HepG2 (cell line): ENCODE measurements around the gene USP19. TPM values are rescaled to one million over a fixed set of nuclear protein-coding genes. Genes with fewer than 3 reads are reported as not detected.
A peak's percentile ranks its signal among the peaks of the same experiment; 100 is the strongest.

Source experiments
- AGO2 ChIP-seq: fragments of 200-400 bp; formaldehyde crosslinking; optimal IDR thresholded peaks from 2 replicates; pipeline ENCODE3; 2017; ENCODE audit warnings: mild to moderate bottlenecking, low read depth, low read length, moderate library complexity
- CREM ChIP-seq, 2 experiments: sonication (generic) in 1 of 2; formaldehyde crosslinking in 1 of 2; IDR thresholded peaks; 2 replicates each; pipeline versions ENCODE4 v1.4.0 to v1.6.1; 2016 to 2020; ENCODE audit warnings: antibody characterized with exemption in 1 of 2, mild to moderate bottlenecking in 1 of 2, missing genetic modification reagents in 1 of 2
- FIP1L1 ChIP-seq: fragments of 200-400 bp; formaldehyde crosslinking; IDR thresholded peaks from 2 replicates; pipeline ENCODE4 v1.6.1; 2018; ENCODE audit warnings: low read depth, mild to moderate bottlenecking, low read length, moderate library complexity, borderline replicate concordance; ENCODE audit not compliant: insufficient read depth
- FOXA3 ChIP-seq: IDR thresholded peaks from 2 replicates; pipeline ENCODE4 v1.6.1; 2016; ENCODE audit warnings: missing genetic modification reagents, missing compliant biosample characterization
- KLF12 ChIP-seq: sonication (generic); formaldehyde crosslinking; IDR thresholded peaks from 2 replicates; pipeline ENCODE4 v1.4.0; 2020; ENCODE audit warnings: missing genetic modification reagents, borderline replicate concordance
- MTA1 ChIP-seq: sonication (generic); formaldehyde crosslinking; IDR thresholded peaks from 2 replicates; pipeline ENCODE4 v1.4.0; 2020; ENCODE audit warnings: missing genetic modification reagents, mild to moderate bottlenecking, borderline replicate concordance
- NR2C2 ChIP-seq: sonication (generic); formaldehyde crosslinking; IDR thresholded peaks from 2 replicates; pipeline ENCODE4 v1.4.0; 2020; ENCODE audit warnings: missing genetic modification reagents, mild to moderate bottlenecking, moderate library complexity, borderline replicate concordance
- PAX8 ChIP-seq: sonication (generic); formaldehyde crosslinking; IDR thresholded peaks from 2 replicates; pipeline ENCODE4 v1.8.0; 2022; ENCODE audit warnings: mild to moderate bottlenecking, missing genetic modification reagents, borderline replicate concordance
- PHF5A ChIP-seq: IDR thresholded peaks from one replicate; pipeline ENCODE4 v1.6.1; 2018; ENCODE audit warnings: low read depth, missing genetic modification reagents; ENCODE audit not compliant: unreplicated experiment
- RAD21 ChIP-seq: fragments of 450-650 bp; formaldehyde crosslinking; IDR thresholded peaks from 2 replicates; pipeline ENCODE4 v1.5.0; 2020; ENCODE audit warnings: mild to moderate bottlenecking
- TBX3 ChIP-seq: fragments of 450-650 bp; IDR thresholded peaks from 2 replicates; pipeline ENCODE4 v1.6.1; 2017; ENCODE audit warnings: antibody characterized with exemption, mild to moderate bottlenecking, inconsistent platforms, borderline replicate concordance
- ZFP90 ChIP-seq: sonication (generic); formaldehyde crosslinking; IDR thresholded peaks from 2 replicates; pipeline ENCODE4 v1.8.0; 2022; ENCODE audit warnings: missing genetic modification reagents, mild to moderate bottlenecking, inconsistent platforms, borderline replicate concordance
- ZFX ChIP-seq: sonication (generic); formaldehyde crosslinking; IDR thresholded peaks from 2 replicates; pipeline ENCODE4 v1.4.0; 2020; ENCODE audit warnings: mild to moderate bottlenecking, low read depth, missing genetic modification reagents, moderate library complexity
- ZKSCAN1 ChIP-seq: fragments of 150-350 bp; IDR thresholded peaks from 2 replicates; pipeline ENCODE4 v1.6.1; 2014; ENCODE audit warnings: low read length
- ZNF232 ChIP-seq: sonication (generic); formaldehyde crosslinking; IDR thresholded peaks from 2 replicates; pipeline ENCODE4 v1.4.0; 2020; ENCODE audit warnings: missing genetic modification reagents, borderline replicate concordance
- ZNF264 ChIP-seq: sonication (generic); formaldehyde crosslinking; IDR thresholded peaks from 2 replicates; pipeline ENCODE4 v1.4.0; 2020; ENCODE audit warnings: missing genetic modification reagents
- ZNF350 ChIP-seq: sonication (generic); formaldehyde crosslinking; IDR thresholded peaks from 2 replicates; pipeline ENCODE4 v1.4.0; 2020; ENCODE audit warnings: mild to moderate bottlenecking, low read depth, missing genetic modification reagents, borderline replicate concordance
- ZNF383 ChIP-seq: sonication (generic); formaldehyde crosslinking; IDR thresholded peaks from 2 replicates; pipeline ENCODE4 v1.4.0; 2020; ENCODE audit warnings: missing genetic modification reagents, mild to moderate bottlenecking, borderline replicate concordance
- ZNF510 ChIP-seq: sonication (generic); formaldehyde crosslinking; IDR thresholded peaks from 2 replicates; pipeline ENCODE4 v1.4.0; 2020; ENCODE audit warnings: low read depth, mild to moderate bottlenecking, missing genetic modification reagents
- ZNF605 ChIP-seq: sonication (generic); formaldehyde crosslinking; IDR thresholded peaks from 2 replicates; pipeline ENCODE4 v1.8.0; 2022; ENCODE audit warnings: mild to moderate bottlenecking, missing genetic modification reagents
- ZNF678 ChIP-seq: sonication (generic); formaldehyde crosslinking; IDR thresholded peaks from 2 replicates; pipeline ENCODE4 v1.4.0; 2020; ENCODE audit warnings: mild to moderate bottlenecking, missing genetic modification reagents
- ZNF788 ChIP-seq: sonication (generic); formaldehyde crosslinking; IDR thresholded peaks from 2 replicates; pipeline ENCODE4 v1.5.0; 2020; ENCODE audit warnings: mild to moderate bottlenecking, missing genetic modification reagents, borderline replicate concordance
- ZNF816 ChIP-seq: sonication (generic); formaldehyde crosslinking; IDR thresholded peaks from 2 replicates; pipeline ENCODE4 v1.8.0; 2022; ENCODE audit warnings: missing genetic modification reagents, mild to moderate bottlenecking, borderline replicate concordance
- ZSCAN21 ChIP-seq: sonication (generic); formaldehyde crosslinking; IDR thresholded peaks from 2 replicates; pipeline ENCODE4 v1.8.0; 2022; ENCODE audit warnings: mild to moderate bottlenecking, missing genetic modification reagents, moderate library complexity, borderline replicate concordance
- ZZZ3 ChIP-seq: sonication (generic); formaldehyde crosslinking; IDR thresholded peaks from 2 replicates; pipeline ENCODE4 v1.4.0; 2020; ENCODE audit warnings: missing genetic modification reagents, mild to moderate bottlenecking, borderline replicate concordance
- polyA plus RNA-seq, 8 experiments: library from polyadenylated mRNA; depleted of rRNA in 3 of 8; stranded (reverse) in 7 of 8; unstranded in 1 of 8; fragments of >200 nt; fragmentation: Illumina TruSeq in 4 of 8; extraction: Trizol in 4 of 8; gene quantifications; 2 replicates each; pipeline versions ENCODE4 v1.2.1 to v1.2.3, GENCODE V29; 2011 to 2016; ENCODE audit warnings: low read depth in 4 of 8, missing spikeins in 1 of 8, mixed read lengths in 1 of 8; ENCODE audit not compliant: insufficient read depth in 1 of 8
- total RNA-seq, 5 experiments: library from RNA; depleted of rRNA; stranded (reverse); fragments of >200 nt; fragmentation: Illumina TruSeq; extraction: Trizol; gene quantifications; 2 replicates each; pipeline ENCODE4 v1.2.3, GENCODE V29; 2016; ENCODE audit warnings: low read depth in 1 of 5
- TF ChIP-seq, protein P1 (sequence below): sonication (generic); formaldehyde crosslinking; IDR thresholded peaks from 2 replicates; pipeline ENCODE4 v1.4.0; 2020; ENCODE audit warnings: mild to moderate bottlenecking, missing genetic modification reagents

USP19 gene
- total and polyA plus RNA-seq, 2 of the 13 experiments (the other 11 are each of a cell fraction or from before 2014, with no cell fraction given): 28.3 to 31.7 TPM

DNA sequence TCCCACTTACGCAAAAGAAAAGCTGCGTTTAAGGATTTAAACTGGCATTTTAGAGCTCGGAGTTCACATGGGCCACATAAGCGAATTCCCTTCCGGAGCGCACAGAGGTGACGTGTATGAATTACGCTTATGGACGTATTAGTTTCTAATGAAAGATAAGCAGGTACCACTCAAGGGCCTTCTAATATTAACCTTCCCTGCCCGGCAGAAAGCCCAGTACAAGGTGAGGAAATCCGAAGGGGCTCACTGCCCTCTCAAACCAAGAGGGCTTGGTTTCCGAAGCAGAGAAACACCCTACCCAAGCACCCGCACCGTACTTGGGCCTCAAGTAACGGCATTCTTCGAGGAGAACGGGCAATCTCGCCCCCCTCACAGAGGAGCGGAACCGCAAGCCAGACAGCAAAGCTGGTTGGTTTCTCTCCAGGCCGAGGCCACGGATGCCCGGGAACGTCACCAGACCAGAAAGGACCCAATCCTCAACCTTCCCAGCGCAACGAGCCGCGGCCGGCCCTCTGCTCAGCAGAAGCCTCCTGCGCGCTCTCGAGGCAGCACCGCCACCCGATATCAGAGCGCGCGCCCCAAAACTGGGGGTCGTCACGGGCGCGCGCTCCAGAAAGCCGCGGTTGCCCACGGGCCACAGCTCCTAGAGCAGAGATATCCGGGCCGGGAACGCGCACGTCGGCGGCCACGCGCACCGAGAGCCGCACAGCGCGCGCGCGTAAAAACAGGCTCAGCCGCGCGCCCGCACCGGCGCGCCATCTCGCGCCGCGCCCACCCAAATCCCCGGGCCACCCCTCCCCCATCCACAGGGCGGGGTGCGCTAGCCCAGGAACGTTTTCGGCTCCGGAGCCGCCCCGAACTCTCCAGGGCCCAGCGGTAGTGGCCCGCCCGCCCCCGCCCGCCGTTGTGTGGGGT lies 27.4 kb downstream of the USP19 start (continued):
- 0 out of 2 replicates have a peak, but pooled peaks have one; percentile 55 for TF ChIP-seq CREM (IDR thresholded peaks at IDR 0.05)
- no peak for TF ChIP-seq CREM (CRISPR knock-in tag; IDR thresholded peaks at IDR 0.05)
- TF ChIP-seq MTA1: peak; percentile 57; the same call in 1 of the 2 replicates
- TF ChIP-seq PHF5A (CRISPR knock-in tag): peak; percentile 8
- 0 out of 2 replicates have a peak, but pooled peaks have one; percentile 41 for TF ChIP-seq PAX8 (CRISPR knock-in tag)
- 0 out of 2 replicates have a peak, but pooled peaks have one; percentile 3 for TF ChIP-seq ZFX (CRISPR knock-in tag)
- TF ChIP-seq ZNF605: peak; percentile 85
- TF ChIP-seq ZNF816: peak; percentile 34; the same call in 1 of the 2 replicates
- no peak for TF ChIP-seq FOXA3
- TF ChIP-seq ZZZ3: 0 out of 2 replicates have a peak, but pooled peaks have one; percentile 58
- peak; percentile 32; the same call in 1 of the 2 replicates for TF ChIP-seq ZSCAN21 (CRISPR knock-in tag)
- no peak for TF ChIP-seq KLF12 (CRISPR knock-in tag)
- 0 out of 2 replicates have a peak, but pooled peaks have one; percentile 46 for TF ChIP-seq ZNF264 (CRISPR knock-in tag)
- TF ChIP-seq RAD21 (CRISPR knock-in tag): 0 out of 2 replicates have a peak, but pooled peaks have one; percentile 6
- TF ChIP-seq ZNF232: peak; percentile 79; the same call in 1 of the 2 replicates
- TF ChIP-seq ZNF383 (CRISPR knock-in tag): peak; percentile 13; the same call in 1 of the 2 replicates
- 0 out of 2 replicates have a peak, but pooled peaks have one; percentile 56 for TF ChIP-seq ZNF510 (CRISPR knock-in tag)
- no peak for TF ChIP-seq ZNF678
- no peak for TF ChIP-seq FIP1L1
- TF ChIP-seq NR2C2 (CRISPR knock-in tag): peak; percentile 71
- 0 out of 2 replicates have a peak, but pooled peaks have one; percentile 19 for TF ChIP-seq ZNF350 (CRISPR knock-in tag)
- no peak for TF ChIP-seq TBX3
- 0 out of 2 replicates have a peak, but pooled peaks have one; percentile 41 for TF ChIP-seq ZFP90 (CRISPR knock-in tag)
- TF ChIP-seq, protein P1, sequence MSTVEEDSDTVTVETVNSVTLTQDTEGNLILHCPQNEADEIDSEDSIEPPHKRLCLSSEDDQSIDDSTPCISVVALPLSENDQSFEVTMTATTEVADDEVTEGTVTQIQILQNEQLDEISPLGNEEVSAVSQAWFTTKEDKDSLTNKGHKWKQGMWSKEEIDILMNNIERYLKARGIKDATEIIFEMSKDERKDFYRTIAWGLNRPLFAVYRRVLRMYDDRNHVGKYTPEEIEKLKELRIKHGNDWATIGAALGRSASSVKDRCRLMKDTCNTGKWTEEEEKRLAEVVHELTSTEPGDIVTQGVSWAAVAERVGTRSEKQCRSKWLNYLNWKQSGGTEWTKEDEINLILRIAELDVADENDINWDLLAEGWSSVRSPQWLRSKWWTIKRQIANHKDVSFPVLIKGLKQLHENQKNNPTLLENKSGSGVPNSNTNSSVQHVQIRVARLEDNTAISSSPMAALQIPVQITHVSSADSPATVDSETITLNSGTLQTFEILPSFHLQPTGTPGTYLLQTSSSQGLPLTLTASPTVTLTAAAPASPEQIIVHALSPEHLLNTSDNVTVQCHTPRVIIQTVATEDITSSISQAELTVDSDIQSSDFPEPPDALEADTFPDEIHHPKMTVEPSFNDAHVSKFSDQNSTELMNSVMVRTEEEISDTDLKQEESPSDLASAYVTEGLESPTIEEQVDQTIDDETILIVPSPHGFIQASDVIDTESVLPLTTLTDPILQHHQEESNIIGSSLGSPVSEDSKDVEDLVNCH: peak; percentile 14; the same call in 1 of the 2 replicates
- TF ChIP-seq ZKSCAN1: no peak
- peak; percentile 72 for TF ChIP-seq AGO2
- peak; percentile 48; the same call in 1 of the 2 replicates for TF ChIP-seq ZNF788 (CRISPR knock-in tag)
